Effector CD8-positive, alpha-beta T cell (primary cell): ENCODE measurements around the gene MCM9.
"Not testable (repeated sequence)": the region's sequence is repeated elsewhere in the genome, so short reads cannot be mapped to it uniquely, and the experiment has no call there.

Source experiments
- DNase-seq: peaks from one replicate; lab custom pipeline; 2025; lab: John Stamatoyannopoulos, UW

MCM9 gene

GRCh38 chr6:118893807-118894424 lies 41.0 kb downstream of the MCM9 start, which contains the start of gene ASF1A:
Gene ASF1A, plus strand, starts transcription at chr6:118894152. Its CDS starts 262 bp downstream, at chr6:118894414.
- DNase-seq: peak; percentile 89

- DNase-seq: no peak
Measured at GRCh38 chr6:118893064-118893806, 41.7 kb downstream of the MCM9 start.

- DNase-seq: no peak
Measured at GRCh38 chr6:118892355-118892991, 42.5 kb downstream of the MCM9 start.

GRCh38 chr6:118890997-118891790 lies 43.8 kb downstream of the MCM9 start:
- no peak for DNase-seq

- DNase-seq: no peak
Measured at GRCh38 chr6:118889163-118889562, 45.8 kb downstream of the MCM9 start.

- DNase-seq: no peak
Measured at GRCh38 chr6:118886641-118887040, 48.3 kb downstream of the MCM9 start.

GRCh38 chr6:118882314-118882905 lies 52.5 kb downstream of the MCM9 start:
- DNase-seq: no peak

- no peak for DNase-seq
Measured at GRCh38 chr6:118881440-118882313, 53.3 kb downstream of the MCM9 start.

GRCh38 chr6:118877806-118878205 lies 57.2 kb downstream of the MCM9 start:
- no peak for DNase-seq

- no peak for DNase-seq
Measured at GRCh38 chr6:118876814-118877213, 58.1 kb downstream of the MCM9 start.

GRCh38 chr6:118876198-118876597 lies 58.8 kb downstream of the MCM9 start:
- no peak for DNase-seq

GRCh38 chr6:118875672-118876071 lies 59.3 kb downstream of the MCM9 start:
- DNase-seq: no peak

GRCh38 chr6:118873239-118873638 lies 61.7 kb downstream of the MCM9 start:
- no peak for DNase-seq

- DNase-seq: no peak
Measured at GRCh38 chr6:118872726-118873125, 62.2 kb downstream of the MCM9 start.

- DNase-seq: no peak
Measured at GRCh38 chr6:118872318-118872717, 62.6 kb downstream of the MCM9 start.

GRCh38 chr6:118871331-118871730 lies 63.6 kb downstream of the MCM9 start:
- DNase-seq: no peak

- no peak for DNase-seq
Measured at GRCh38 chr6:118869894-118870589, 64.9 kb downstream of the MCM9 start.

- no peak for DNase-seq
Measured at GRCh38 chr6:118869350-118869749, 65.6 kb downstream of the MCM9 start.

- DNase-seq: not testable (repeated sequence)
Measured at GRCh38 chr6:118868901-118869300, 66.1 kb downstream of the MCM9 start.

- DNase-seq: no peak
Measured at GRCh38 chr6:118867181-118867580, 67.8 kb downstream of the MCM9 start.
